DND-41 (cell line): Measurements from ENCODE around the gene PAPPA.

Experiments used
- ATAC-seq: fragments of 200-7000 bp; cut with Tn5 transposase; 3 replicates; pipeline ENCODE4 v1.9.1; 2021; ENCODE audit warnings: low read depth; ENCODE audit not compliant: insufficient read depth
- DNase-seq: peaks from one replicate; pipeline ENCODE4 v3.0.0-alpha.2; 2020
- H2AFZ ChIP-seq: 2 replicates; pipeline ENCODE4 v1.6.0; 2012; ENCODE audit warnings: low read depth, low read length
- H3K27ac ChIP-seq: 2 replicates; pipeline ENCODE4 v1.5.1; 2012; ENCODE audit warnings: low read length, inconsistent platforms
- H3K27me3 ChIP-seq: fragments of 200-600 bp; sonication (generic); 2 replicates; pipeline ENCODE4 v1.6.0; 2012; ENCODE audit warnings: low read length, mild to moderate bottlenecking, inconsistent platforms; ENCODE audit not compliant: insufficient read depth, poor library complexity
- H3K36me3 ChIP-seq: 2 replicates; pipeline ENCODE4 v1.5.1; 2012; ENCODE audit warnings: low read length, inconsistent platforms; ENCODE audit not compliant: insufficient read depth
- H3K4me1 ChIP-seq: 2 replicates; pipeline ENCODE4 v1.5.1; 2012; ENCODE audit warnings: mild to moderate bottlenecking, low read length; ENCODE audit not compliant: insufficient read depth
- H3K4me2 ChIP-seq: 2 replicates; pipeline ENCODE4 v1.6.0; 2012; ENCODE audit warnings: mild to moderate bottlenecking, moderate library complexity, low read length, inconsistent platforms; ENCODE audit not compliant: insufficient read depth
- H3K4me3 ChIP-seq, 2 experiments: fragments of 200-600 bp in 1 of 2; shearing (Covaris generic) in 1 of 2; 2 replicates each; pipeline ENCODE4 v1.5.1; 2012 to 2016; ENCODE audit warnings: inconsistent platforms in 2 of 2, low read length in 2 of 2, mild to moderate bottlenecking in 2 of 2, low read depth in 1 of 2, moderate library complexity in 1 of 2
- H3K79me2 ChIP-seq: 2 replicates; pipeline ENCODE4 v1.6.0; 2012; ENCODE audit warnings: low read length, inconsistent platforms; ENCODE audit not compliant: insufficient read depth
- H3K9ac ChIP-seq: 2 replicates; pipeline ENCODE4 v1.6.0; 2012; ENCODE audit warnings: low read depth, mild to moderate bottlenecking, inconsistent platforms, low read length, moderate library complexity
- H3K9me3 ChIP-seq: 2 replicates; pipeline ENCODE4 v1.5.1; 2012; ENCODE audit warnings: low read length, moderate library complexity, mild to moderate bottlenecking, inconsistent platforms; ENCODE audit not compliant: insufficient read depth, severe bottlenecking
- H4K20me1 ChIP-seq: 2 replicates; pipeline ENCODE4 v1.6.0; 2012; ENCODE audit warnings: low read length; ENCODE audit not compliant: insufficient read depth
- CTCF ChIP-seq: IDR thresholded peaks from 2 replicates; pipeline ENCODE4 v1.5.1; 2012; ENCODE audit warnings: borderline replicate concordance, low read length, moderate library complexity, mild to moderate bottlenecking; ENCODE audit not compliant: poor library complexity, severe bottlenecking; ENCODE audit errors: extremely low read depth
- EZH2 ChIP-seq: IDR thresholded peaks from 3 replicates; pipeline ENCODE4 v1.6.1; 2012; ENCODE audit warnings: borderline replicate concordance, low read depth, mild to moderate bottlenecking, moderate library complexity, low read length, inconsistent platforms; ENCODE audit not compliant: severe bottlenecking

The PAPPA gene

GRCh38 chr9:116430849-116431248 is 277.3 kb downstream of the PAPPA start:
- Histone ChIP-seq H3K4me1 (no peaks in the 10 kb centered on the region), H3K27ac (no peak overlapping the region), H3K27me3 (no peaks in the 10 kb centered on the region), H3K9ac (no peak overlapping the region), H3K36me3 (no peaks in the 10 kb centered on the region), H3K79me2 (no peaks in the 10 kb centered on the region), H3K4me2 (no peak overlapping the region), H3K9me3 (no peaks in the 10 kb centered on the region), H2AFZ (no peak overlapping the region), H3K4me3 (no peak overlapping the region), H4K20me1 (no peaks in the 10 kb centered on the region)
- no peak for ATAC-seq
- DNase-seq = no peak
- TF ChIP-seq EZH2 (no peak), CTCF (no peak)

DNA sequence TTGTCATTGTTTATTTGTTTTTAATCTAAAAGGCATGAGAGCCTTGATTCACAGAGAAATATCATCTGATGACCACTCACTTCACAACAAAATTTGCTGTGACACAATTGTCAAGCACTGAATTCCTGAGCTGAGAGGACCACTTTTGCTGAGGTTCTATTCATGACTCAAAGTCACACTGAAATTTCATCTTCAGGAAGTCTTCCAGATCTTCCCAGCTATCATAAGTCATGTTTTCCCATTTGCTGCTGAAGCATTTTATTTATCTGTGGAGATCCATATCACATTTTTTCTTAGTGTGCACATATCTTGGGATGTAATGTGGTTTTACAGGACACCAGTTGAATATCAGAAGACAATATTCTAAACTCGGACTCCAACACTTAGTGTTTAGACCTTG is 278.5 kb downstream of the PAPPA start:
- no peaks in the 10 kb centered on the region for H3K9me3 ChIP-seq
- ATAC-seq = no peak
- no peak for TF ChIP-seq CTCF
- no peak for TF ChIP-seq EZH2
- H3K27ac ChIP-seq = no peak overlapping the region
- H3K4me3 ChIP-seq = no peak overlapping the region
- H4K20me1 ChIP-seq = no peaks in the 10 kb centered on the region
- no peaks in the 10 kb centered on the region for H3K36me3 ChIP-seq
- H3K9ac ChIP-seq = no peak overlapping the region
- H3K4me2 ChIP-seq = no peak overlapping the region
- no peaks in the 10 kb centered on the region for H3K27me3 ChIP-seq
- no peak for DNase-seq
- no peaks in the 10 kb centered on the region for H3K79me2 ChIP-seq
- no peak overlapping the region for H2AFZ ChIP-seq
- H3K4me1 ChIP-seq = no peaks in the 10 kb centered on the region

DNA sequence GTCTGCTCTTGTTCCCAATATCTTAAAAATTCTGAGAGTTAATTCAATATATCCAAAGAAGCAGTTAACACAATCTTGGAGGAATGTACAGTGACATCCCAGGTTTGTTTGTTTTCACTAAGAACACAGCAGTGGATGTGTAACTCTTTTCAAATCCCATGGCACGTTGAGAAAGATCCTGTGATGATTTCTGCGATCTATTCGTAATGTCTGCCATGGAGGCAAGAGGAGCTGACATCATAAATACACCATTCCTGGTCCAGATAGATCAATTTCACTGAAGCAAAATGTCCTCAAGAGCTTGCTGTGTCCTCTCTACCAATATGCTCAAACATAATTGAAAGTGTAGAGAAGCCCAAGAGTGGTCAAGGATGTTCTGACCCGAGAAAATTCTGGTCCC is 280.7 kb downstream of the PAPPA start:
- H3K4me1 ChIP-seq = no peaks in the 10 kb centered on the region
- TF ChIP-seq CTCF = no peak
- no peak for TF ChIP-seq EZH2
- H3K4me2 ChIP-seq = no peak overlapping the region
- no peak overlapping the region for H3K4me3 ChIP-seq
- H2AFZ ChIP-seq = no peak overlapping the region
- no peaks in the 10 kb centered on the region for H3K27me3 ChIP-seq
- ATAC-seq (no peak), DNase-seq (no peak)
- H3K79me2 ChIP-seq = no peaks in the 10 kb centered on the region
- no peaks in the 10 kb centered on the region for H4K20me1 ChIP-seq
- no peak overlapping the region for H3K27ac ChIP-seq
- H3K9ac ChIP-seq = no peak overlapping the region
- no peaks in the 10 kb centered on the region for H3K9me3 ChIP-seq
- H3K36me3 ChIP-seq = no peaks in the 10 kb centered on the region

GRCh38 chr9:116435706-116436105 is 282.1 kb downstream of the PAPPA start:
- DNase-seq = no peak
- ATAC-seq = no peak

More at GRCh38 chr9:116435706-116436105, 282.1 kb downstream of the PAPPA start:
- Histone ChIP-seq H3K9me3 (no peaks in the 10 kb centered on the region), H4K20me1 (no peaks in the 10 kb centered on the region), H3K27me3 (no peaks in the 10 kb centered on the region), H3K4me3 (no peak overlapping the region), H3K36me3 (no peaks in the 10 kb centered on the region), H3K27ac (no peak overlapping the region), H3K79me2 (no peaks in the 10 kb centered on the region), H3K4me2 (no peak overlapping the region), H3K9ac (no peak overlapping the region), H3K4me1 (no peaks in the 10 kb centered on the region), H2AFZ (no peak overlapping the region)
- TF ChIP-seq EZH2 (no peak), CTCF (no peak)
